Fibroblast of lung (primary cell): ENCODE results near the gene CPNE2. TPM values are rescaled to one million over a fixed set of nuclear protein-coding genes. Genes with fewer than 3 reads are reported as not detected.

ENCODE experiments used
- DNase-seq, 2 donors: peaks; one replicate each; pipeline versions ENCODE4 v3.0.0 to v3.0.0-alpha.2; 2010; ENCODE audit warnings: low read depth in 2 of 2
- H2AFZ ChIP-seq: 2 replicates; pipeline ENCODE4 v1.5.1; 2012; ENCODE audit warnings: low read length, control low read depth, inconsistent platforms
- H3K27ac ChIP-seq: 2 replicates; pipeline ENCODE4 v1.5.1; 2011; ENCODE audit warnings: low read length, control low read depth; ENCODE audit not compliant: insufficient read depth
- H3K27me3 ChIP-seq: 2 replicates; pipeline ENCODE4 v1.5.1; 2011; ENCODE audit warnings: mild to moderate bottlenecking, low read length; ENCODE audit not compliant: control insufficient read depth, insufficient read depth
- H3K36me3 ChIP-seq: 2 replicates; pipeline ENCODE4 v1.5.1; 2011; ENCODE audit warnings: low read length; ENCODE audit not compliant: control insufficient read depth, insufficient read depth
- H3K4me1 ChIP-seq: 2 replicates; pipeline ENCODE4 v1.5.1; 2011; ENCODE audit warnings: low read length; ENCODE audit not compliant: control insufficient read depth, insufficient read depth; ENCODE audit errors: extremely low read depth
- H3K4me2 ChIP-seq: 2 replicates; pipeline ENCODE4 v1.5.1; 2011; ENCODE audit warnings: low read length, control low read depth; ENCODE audit not compliant: insufficient read depth; ENCODE audit errors: extremely low read depth
- H3K4me3 ChIP-seq, 4 experiments: fragments of 200-600 bp in 1 of 4; sonication (generic) in 1 of 4; replicated peaks in 1 of 4; 2 replicates each; pipeline ENCODE4 v1.5.1; 2011 to 2016; ENCODE audit warnings: low read length in 4 of 4, low read depth in 3 of 4, mild to moderate bottlenecking in 3 of 4, control low read depth in 2 of 4, inconsistent platforms in 1 of 4, mixed read lengths in 1 of 4; ENCODE audit not compliant: insufficient read depth in 1 of 4; ENCODE audit errors: control extremely low read depth in 1 of 4
- H3K79me2 ChIP-seq: 2 replicates; pipeline ENCODE4 v1.5.1; 2012; ENCODE audit warnings: mild to moderate bottlenecking, low read length, inconsistent platforms; ENCODE audit not compliant: control insufficient read depth, insufficient read depth
- H3K9ac ChIP-seq: 2 replicates; pipeline ENCODE4 v1.5.1; 2011; ENCODE audit warnings: mild to moderate bottlenecking, low read length, control low read depth; ENCODE audit not compliant: insufficient read depth
- H3K9me3 ChIP-seq: 2 replicates; pipeline ENCODE4 v1.5.1; 2012; ENCODE audit warnings: low read depth, low read length; ENCODE audit not compliant: control insufficient read depth, insufficient read depth
- H4K20me1 ChIP-seq: 2 replicates; pipeline ENCODE4 v1.5.1; 2011; ENCODE audit warnings: low read length; ENCODE audit not compliant: control insufficient read depth, insufficient read depth; ENCODE audit errors: extremely low read depth
- CTCF ChIP-seq, 2 donors: IDR thresholded peaks in 1 of 2; conservative IDR thresholded peaks in 1 of 2; 1 replicate in 1 of 2; 2 replicates in 1 of 2; pipeline ENCODE4 v1.5.1; 2011 to 2012; ENCODE audit warnings: low read length in 2 of 2, control low read depth in 1 of 2, inconsistent platforms in 1 of 2, low read depth in 1 of 2, mild to moderate bottlenecking in 1 of 2
- EZH2 ChIP-seq: IDR thresholded peaks from 2 replicates; pipeline ENCODE4 v1.5.1; 2012; ENCODE audit warnings: low read length, control low read depth, mild to moderate bottlenecking; ENCODE audit errors: missing control alignments
- polyA plus RNA-seq, 2 donors: library from polyadenylated mRNA; depleted of rRNA in 1 of 2; stranded (reverse) in 1 of 2; unstranded in 1 of 2; fragments of >200 nt; gene quantifications; 2 replicates each; pipeline ENCODE4 v1.2.1, GENCODE V29; 2011 to 2012; ENCODE audit warnings: missing spikeins in 1 of 2
- total RNA-seq: library from RNA; depleted of rRNA; stranded (reverse); fragments of >200 nt; gene quantifications from 2 replicates; pipeline ENCODE4 v1.2.1, GENCODE V29; 2014

The CPNE2 gene
- total and polyA plus RNA-seq, 2 donors (not counting 1 experiment from before 2014, with no cell fraction given): 20.5 to 39.6 TPM

- no peak overlapping the region for H3K4me2 ChIP-seq
- no peaks in the 10 kb centered on the region for H3K27me3 ChIP-seq
- H3K4me1 ChIP-seq: no peaks in the 10 kb centered on the region
- no peak for DNase-seq
- no peak for TF ChIP-seq EZH2
- no peak for TF ChIP-seq CTCF (conservative IDR thresholded peaks at IDR 0.05 in 1 of 2, IDR thresholded peaks at IDR 0.05 in 1 of 2; ENCODE audit: low read depth in 1 of 2, low read length in 2 of 2)
- H3K4me3 ChIP-seq: no peak overlapping the region
- no peaks in the 10 kb centered on the region for H4K20me1 ChIP-seq
- peaks cover 2% of the 10 kb centered on the region for H3K36me3 ChIP-seq
- H3K79me2 ChIP-seq: no peaks in the 10 kb centered on the region
- H3K27ac ChIP-seq: no peak overlapping the region
- H2AFZ ChIP-seq: no peak overlapping the region
- H3K9ac ChIP-seq: no peak overlapping the region
- H3K9me3 ChIP-seq: no peaks in the 10 kb centered on the region
Measured at GRCh38 chr16:57153841-57154240, 61.5 kb downstream of the CPNE2 start.

GRCh38 chr16:57155702-57156350, 63.4 kb downstream of the CPNE2 start:
- TF ChIP-seq CTCF (conservative IDR thresholded peaks at IDR 0.05 in 1 of 2, IDR thresholded peaks at IDR 0.05 in 1 of 2; ENCODE audit: low read depth in 1 of 2, low read length in 2 of 2) (no peak), EZH2 (no peak)
- no peak overlapping the region for H2AFZ ChIP-seq
- H3K9ac ChIP-seq: no peak overlapping the region
- no peak overlapping the region for H3K4me3 ChIP-seq
- no peak for DNase-seq
- H3K4me2 ChIP-seq: no peak overlapping the region
- H3K36me3 ChIP-seq: peaks cover 2% of the 10 kb centered on the region
- H4K20me1 ChIP-seq: no peaks in the 10 kb centered on the region
- H3K9me3 ChIP-seq: no peaks in the 10 kb centered on the region
- no peaks in the 10 kb centered on the region for H3K79me2 ChIP-seq
- no peaks in the 10 kb centered on the region for H3K27me3 ChIP-seq
- H3K4me1 ChIP-seq: no peaks in the 10 kb centered on the region
- no peak overlapping the region for H3K27ac ChIP-seq

- H4K20me1 ChIP-seq: no peaks in the 10 kb centered on the region
- TF ChIP-seq EZH2 (no peak), CTCF (conservative IDR thresholded peaks at IDR 0.05 in 1 of 2, IDR thresholded peaks at IDR 0.05 in 1 of 2; ENCODE audit: low read depth in 1 of 2, low read length in 2 of 2) (no peak)
- no peak overlapping the region for H3K4me2 ChIP-seq
- H3K27ac ChIP-seq: no peak overlapping the region
- no peaks in the 10 kb centered on the region for H3K4me1 ChIP-seq
- H3K9me3 ChIP-seq: no peaks in the 10 kb centered on the region
- no peak overlapping the region for H3K4me3 ChIP-seq
- H2AFZ ChIP-seq: no peak overlapping the region
- H3K36me3 ChIP-seq: peaks cover 2% of the 10 kb centered on the region
- DNase-seq: no peak
- H3K27me3 ChIP-seq: no peaks in the 10 kb centered on the region
- no peak overlapping the region for H3K9ac ChIP-seq
- no peaks in the 10 kb centered on the region for H3K79me2 ChIP-seq
Measured at GRCh38 chr16:57156351-57156703, 63.9 kb downstream of the CPNE2 start.
